GM18511 (cell line): ENCODE data around the gene PLB1.
A peak's percentile ranks its signal among the peaks of the same experiment; 100 is the strongest.
"Not testable (repeated sequence)": the region's sequence is repeated elsewhere in the genome, so short reads cannot be mapped to it uniquely, and the experiment has no call there.

Experiments used
- ATAC-seq: cut with Tn5 transposase; IDR thresholded peaks from one replicate; pipeline ENCODE4 v1.9.1; 2021; ENCODE audit warnings: mild to moderate bottlenecking, moderate library complexity; ENCODE audit not compliant: unreplicated experiment

Gene PLB1

GRCh38 chr2:28663359-28663758 is 167.5 kb downstream of the PLB1 start:
- no peak for ATAC-seq

- ATAC-seq: no peak
Observed at GRCh38 chr2:28664120-28664842, 168.4 kb downstream of the PLB1 start.

DNA sequence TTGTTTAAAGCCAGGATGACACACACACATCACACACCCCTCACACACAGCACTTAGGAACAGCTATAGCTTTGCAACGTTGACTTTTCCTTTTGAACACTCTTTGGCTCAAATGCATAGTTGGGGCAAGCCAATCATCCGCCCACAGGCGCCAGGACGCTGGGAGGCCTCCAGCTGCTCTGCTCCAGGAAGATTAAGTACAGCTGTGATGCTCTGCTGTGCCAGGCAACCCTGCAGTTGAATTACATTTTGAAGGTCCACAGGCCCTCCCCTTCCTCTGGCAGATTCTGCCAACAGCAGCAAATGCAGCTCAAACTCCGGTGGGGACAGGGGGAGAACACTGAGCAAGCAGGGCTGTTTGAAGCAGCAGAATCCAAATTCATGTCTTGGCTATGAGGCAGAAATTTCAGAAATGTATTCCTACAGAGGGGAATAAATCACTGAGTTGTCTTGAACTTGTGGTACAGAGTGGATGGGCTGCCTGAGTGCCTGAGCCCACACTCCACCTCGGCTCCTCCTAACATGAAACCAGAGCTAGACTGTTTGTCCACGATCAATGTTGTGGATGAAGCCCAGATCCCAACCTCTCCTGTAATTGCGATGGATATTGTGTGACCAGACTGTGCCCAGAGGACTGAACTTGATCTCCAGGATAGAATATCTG is 169.3 kb downstream of the PLB1 start:
- ATAC-seq: no peak

DNA sequence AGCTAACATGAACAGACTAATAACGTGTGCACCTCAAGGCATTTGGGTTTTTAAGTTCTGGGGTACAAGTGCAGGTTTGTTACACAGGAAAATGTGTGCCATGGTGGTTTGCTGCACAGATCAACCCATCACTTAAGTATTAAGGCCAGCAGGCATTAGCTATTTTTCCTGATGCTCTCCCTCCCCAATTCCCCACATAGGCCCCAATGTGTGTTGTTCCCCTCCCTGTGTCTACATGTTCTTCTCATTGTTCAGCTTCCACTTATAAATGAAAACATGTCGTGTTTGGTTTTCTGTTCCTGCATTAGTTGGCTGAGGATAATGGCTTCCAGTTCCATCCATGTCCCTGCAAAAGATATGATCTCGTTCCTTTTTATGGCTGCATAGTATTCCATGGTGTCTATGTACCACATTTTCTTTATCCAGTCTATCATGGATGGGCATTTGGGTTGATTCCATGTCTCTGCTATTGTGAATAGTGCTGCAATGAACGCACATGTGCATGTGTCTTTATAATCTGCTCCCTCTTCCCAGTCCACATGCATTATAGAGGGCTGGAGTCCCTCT is 170.0 kb downstream of the PLB1 start:
- ATAC-seq: not testable (repeated sequence)

GRCh38 chr2:28666496-28667184 is 170.8 kb downstream of the PLB1 start:
- ATAC-seq: no peak

- ATAC-seq: no peak
Observed at GRCh38 chr2:28667261-28667660, 171.4 kb downstream of the PLB1 start.

GRCh38 chr2:28668106-28668814 is 172.4 kb downstream of the PLB1 start:
- ATAC-seq: no peak

DNA sequence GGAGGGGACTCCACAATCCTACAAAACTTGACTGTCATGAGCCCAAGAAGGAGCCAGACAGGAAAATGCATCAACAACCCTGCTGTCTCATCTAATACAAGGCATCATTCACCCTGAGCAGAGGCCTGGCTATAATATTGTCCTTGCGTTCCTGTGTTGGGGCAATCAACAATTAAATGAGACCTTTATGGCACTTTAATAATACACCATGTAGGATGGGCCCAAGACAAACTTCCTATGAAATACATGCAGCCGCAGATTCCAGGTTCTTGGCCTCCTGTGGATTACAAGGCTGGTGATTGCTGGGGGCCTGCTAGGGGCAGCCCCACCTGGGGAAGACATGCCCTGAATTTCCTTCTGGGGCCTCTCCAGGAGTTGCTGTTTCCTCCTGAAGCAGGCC is 173.0 kb downstream of the PLB1 start:
- ATAC-seq: no peak

DNA sequence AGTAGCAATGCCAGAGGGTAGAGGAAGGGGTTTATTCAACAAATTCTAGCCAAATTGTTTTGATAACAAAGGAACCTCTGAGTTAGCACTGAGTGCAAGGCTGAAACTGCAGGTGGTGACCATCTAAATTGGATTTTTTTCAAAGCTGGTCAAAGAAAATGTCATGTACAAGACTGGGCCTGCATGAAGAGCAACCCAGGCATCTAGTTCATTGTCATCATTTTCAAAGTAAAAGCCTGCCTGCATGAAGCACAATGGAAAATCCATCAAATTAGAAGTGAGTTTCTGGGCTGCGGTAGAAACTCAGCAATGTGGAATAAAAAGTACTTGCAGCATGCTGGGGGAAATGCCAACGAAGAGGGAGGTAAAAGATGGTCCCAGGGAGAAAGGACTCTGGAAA is 175.0 kb downstream of the PLB1 start:
- no peak for ATAC-seq

GRCh38 chr2:28673338-28673737 is 177.5 kb downstream of the PLB1 start:
- ATAC-seq: no peak

DNA sequence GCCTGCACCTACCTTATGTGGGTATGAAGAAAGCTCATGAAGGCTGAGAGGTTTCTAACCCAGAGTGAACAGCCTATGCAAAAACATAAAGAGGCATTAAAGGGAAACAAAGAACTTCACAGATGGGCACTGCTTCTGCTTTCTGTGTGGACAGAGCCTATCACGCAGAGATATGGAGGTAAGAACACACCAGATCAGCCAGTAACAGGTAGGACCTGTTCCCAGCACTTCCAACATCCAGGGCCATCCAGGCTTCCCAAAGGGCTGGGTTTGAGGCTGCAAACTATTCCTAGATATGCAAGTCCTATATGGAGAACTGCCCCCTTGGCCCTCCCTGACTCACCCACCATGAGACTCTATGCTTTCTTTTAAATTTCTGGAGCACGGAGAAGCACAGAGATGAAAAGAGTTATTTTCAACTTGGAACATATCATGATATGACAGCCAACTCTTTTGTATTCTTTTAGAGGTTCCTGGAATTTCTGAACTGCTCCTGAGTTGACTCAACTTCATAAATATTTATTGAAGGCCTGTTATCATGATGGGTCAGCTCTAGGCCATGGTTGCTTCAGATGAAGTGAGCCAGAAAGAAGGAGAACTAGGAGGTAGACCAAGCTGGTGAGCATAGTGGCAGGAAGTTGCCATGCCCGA is 178.3 kb downstream of the PLB1 start:
- ATAC-seq: no peak

GRCh38 chr2:28674713-28675068 is 178.8 kb downstream of the PLB1 start:
- no peak for ATAC-seq

DNA sequence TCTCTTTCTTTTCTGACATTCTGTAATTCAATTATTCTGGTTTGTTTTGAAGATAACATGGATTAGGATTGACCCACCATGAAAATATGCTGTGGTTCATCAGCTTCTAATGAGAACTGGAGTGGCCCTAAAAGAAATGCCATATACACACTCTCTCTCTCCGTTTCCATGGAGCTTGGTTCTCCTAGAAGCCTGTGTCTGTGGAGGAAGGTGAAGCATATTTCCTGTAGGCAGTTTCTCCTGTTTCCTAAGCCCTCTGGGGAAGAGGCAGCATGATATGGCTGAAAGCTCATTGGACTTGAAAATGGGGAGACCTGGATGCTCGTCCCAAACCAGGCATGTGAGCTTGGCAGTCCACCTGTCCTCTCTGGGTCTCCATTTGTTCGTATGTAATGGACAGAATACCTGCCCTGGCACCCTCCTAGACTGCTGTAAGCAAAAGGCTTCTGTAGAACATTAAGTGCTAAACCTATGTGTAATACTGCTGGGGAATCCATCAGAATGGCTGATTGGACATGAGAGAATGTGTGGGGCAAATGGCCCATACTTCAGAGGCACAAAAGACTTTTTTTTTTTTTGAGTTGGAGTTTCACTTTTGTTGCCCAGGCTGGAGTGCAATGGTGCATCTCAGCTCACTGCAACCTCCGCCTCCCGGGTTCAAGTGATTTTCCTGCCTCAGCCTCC is 180.4 kb downstream of the PLB1 start:
- no peak for ATAC-seq

DNA sequence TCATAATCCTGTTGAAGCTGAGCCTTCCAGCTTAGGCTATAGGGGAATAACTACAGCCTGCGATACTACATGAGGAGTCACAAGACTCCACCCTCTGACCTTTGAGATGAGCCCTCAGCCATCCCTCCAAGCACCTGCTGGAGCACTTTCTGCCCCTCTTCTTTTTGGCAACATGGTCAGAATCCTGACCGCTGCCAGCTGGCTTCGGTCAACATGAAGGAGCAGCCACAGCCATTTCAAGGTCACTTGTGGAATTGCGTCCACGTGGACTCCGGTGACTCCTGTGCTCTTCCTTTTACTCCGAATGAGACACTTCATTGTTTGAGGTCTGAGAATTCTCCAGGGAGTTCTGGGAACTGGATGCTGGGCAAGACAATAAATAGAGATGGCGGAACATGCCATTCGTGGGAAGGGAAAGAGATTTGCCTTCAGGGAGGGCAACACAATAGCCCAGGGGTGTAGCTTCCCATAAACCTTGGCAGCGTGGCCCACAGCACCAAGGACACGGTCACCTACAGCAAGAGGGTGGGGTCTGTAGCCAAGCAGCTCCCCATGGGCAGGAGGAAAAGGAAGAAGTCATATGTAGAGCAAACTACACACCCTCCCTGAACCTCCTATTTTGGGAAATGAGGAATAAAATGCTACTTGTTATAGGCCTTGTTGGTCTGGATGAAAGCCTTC is 182.5 kb downstream of the PLB1 start:
- ATAC-seq: no peak

GRCh38 chr2:28678944-28679343 is 183.1 kb downstream of the PLB1 start:
- no peak for ATAC-seq

DNA sequence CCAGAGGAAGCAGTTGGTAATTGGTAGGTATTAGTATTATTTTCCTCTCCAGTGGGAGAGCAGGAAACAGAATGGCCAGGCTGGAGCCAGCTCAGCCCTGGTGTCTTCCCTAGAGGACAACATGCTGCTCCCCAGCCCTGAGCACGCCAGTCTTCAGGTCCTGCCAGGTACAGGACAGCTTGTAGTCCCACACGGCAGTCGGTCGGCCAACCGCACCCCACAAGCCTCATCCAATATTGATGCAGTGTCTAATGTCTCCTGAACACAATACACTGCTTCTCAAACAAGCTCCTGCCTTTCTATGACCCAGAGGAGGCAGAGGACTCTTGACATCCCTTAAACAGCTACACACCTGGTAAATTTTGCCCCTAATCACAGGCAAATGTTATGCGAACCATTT is 184.8 kb downstream of the PLB1 start:
- peak; percentile 23 for ATAC-seq

DNA sequence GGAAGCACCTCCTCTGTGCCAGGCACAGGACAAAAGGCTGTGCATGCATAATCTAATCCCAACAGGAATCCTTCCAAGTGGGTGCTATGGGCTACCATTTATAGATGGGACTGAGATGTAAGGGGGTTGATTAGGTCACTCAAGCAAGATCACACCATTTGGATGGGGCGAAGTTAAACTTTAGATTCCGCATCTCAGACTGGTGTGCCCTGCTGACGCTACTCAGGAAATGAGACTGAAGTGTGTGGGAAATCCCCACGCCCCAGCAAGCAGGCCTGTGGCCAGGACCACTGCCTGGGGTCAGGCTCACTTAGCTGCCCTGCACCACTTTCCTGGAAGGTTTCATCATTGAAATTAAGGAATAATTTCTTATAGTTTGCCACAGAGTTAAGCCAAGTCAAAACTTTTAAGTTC is 185.3 kb downstream of the PLB1 start:
- peak; percentile 95 for ATAC-seq

- peak; percentile 8 for ATAC-seq
Observed at GRCh38 chr2:28681606-28682005, 185.7 kb downstream of the PLB1 start.

- no peak for ATAC-seq
Observed at GRCh38 chr2:28683100-28683706, 187.3 kb downstream of the PLB1 start.
